Measurements from ENCODE around the gene GFOD1. TPM values are rescaled to one million over a fixed set of nuclear protein-coding genes. Genes with fewer than 3 reads are reported as not detected.

GFOD1 gene
- total RNA-seq, 1 donor from 2014 or later, result 2.0 TPM

GRCh38 chr6:13373919-13374318 lies 113.5 kb downstream of the GFOD1 start:
- DNase-seq (ENCODE audit: low spot score), result no peak
- Mint-ChIP-seq H3K27me3 (ENCODE audit: low read depth) (no peaks in the 10 kb centered on the region), H3K36me3 (ENCODE audit: low read depth) (no peaks in the 10 kb centered on the region), H3K4me3 (ENCODE audit: unreplicated experiment) (no peak overlapping the region), H3K27ac (ENCODE audit: unreplicated experiment) (peak overlapping the region; percentile 90), H3K4me1 (ENCODE audit: low read depth) (peaks cover 22% of the 10 kb centered on the region), H3K9me3 (ENCODE audit: low read depth) (no peaks in the 10 kb centered on the region)
- no peak for TF ChIP-seq CTCF (IDR thresholded peaks at IDR 0.05)

- Mint-ChIP-seq H3K4me3 (ENCODE audit: unreplicated experiment) (no peak overlapping the region), H3K36me3 (ENCODE audit: low read depth) (no peaks in the 10 kb centered on the region), H3K27me3 (ENCODE audit: low read depth) (no peaks in the 10 kb centered on the region), H3K4me1 (ENCODE audit: low read depth) (peaks cover 25% of the 10 kb centered on the region), H3K9me3 (ENCODE audit: low read depth) (no peaks in the 10 kb centered on the region), H3K27ac (ENCODE audit: unreplicated experiment) (peak overlapping the region; percentile 90)
- no peak for DNase-seq (ENCODE audit: low spot score)
- no peak for TF ChIP-seq CTCF (IDR thresholded peaks at IDR 0.05)
Observed at GRCh38 chr6:13373488-13373886, 113.9 kb downstream of the GFOD1 start.

- Mint-ChIP-seq H3K4me1 (ENCODE audit: low read depth) (peaks cover 25% of the 10 kb centered on the region), H3K27ac (ENCODE audit: unreplicated experiment) (peak overlapping the region; percentile 90), H3K27me3 (ENCODE audit: low read depth) (no peaks in the 10 kb centered on the region), H3K4me3 (ENCODE audit: unreplicated experiment) (no peak overlapping the region), H3K9me3 (ENCODE audit: low read depth) (no peaks in the 10 kb centered on the region), H3K36me3 (ENCODE audit: low read depth) (no peaks in the 10 kb centered on the region)
- DNase-seq (ENCODE audit: low spot score), result no peak
- no peak for TF ChIP-seq CTCF (IDR thresholded peaks at IDR 0.05)
Observed at GRCh38 chr6:13372688-13373487, 114.5 kb downstream of the GFOD1 start.

- no peak for DNase-seq (ENCODE audit: low spot score)
- H3K27me3 Mint-ChIP-seq (ENCODE audit: low read depth), result no peaks in the 10 kb centered on the region
- H3K4me3 Mint-ChIP-seq (ENCODE audit: unreplicated experiment), result no peak overlapping the region
- H3K4me1 Mint-ChIP-seq (ENCODE audit: low read depth), result peaks cover 30% of the 10 kb centered on the region
- H3K36me3 Mint-ChIP-seq (ENCODE audit: low read depth), result no peaks in the 10 kb centered on the region
- H3K9me3 Mint-ChIP-seq (ENCODE audit: low read depth), result no peaks in the 10 kb centered on the region
- no peak for TF ChIP-seq CTCF (IDR thresholded peaks at IDR 0.05)
- peak overlapping the region; percentile 10 for H3K27ac Mint-ChIP-seq (ENCODE audit: unreplicated experiment)
Observed at GRCh38 chr6:13372076-13372475, 115.3 kb downstream of the GFOD1 start.

- Mint-ChIP-seq H3K27ac (ENCODE audit: unreplicated experiment) (no peak overlapping the region), H3K4me3 (ENCODE audit: unreplicated experiment) (no peak overlapping the region), H3K4me1 (ENCODE audit: low read depth) (peaks cover 30% of the 10 kb centered on the region), H3K9me3 (ENCODE audit: low read depth) (no peaks in the 10 kb centered on the region), H3K27me3 (ENCODE audit: low read depth) (no peaks in the 10 kb centered on the region), H3K36me3 (ENCODE audit: low read depth) (no peaks in the 10 kb centered on the region)
- DNase-seq (ENCODE audit: low spot score), result no peak
- no peak for TF ChIP-seq CTCF (IDR thresholded peaks at IDR 0.05)
Observed at GRCh38 chr6:13371421-13372072, 115.9 kb downstream of the GFOD1 start.

Measured in chondrocyte (in vitro differentiated cells).